MCF 10A (cell line): Measurements from ENCODE around the gene SPA17. TPM values are rescaled to one million over a fixed set of nuclear protein-coding genes. Genes with fewer than 3 reads are reported as not detected.

Experiments
- BruUV-seq: library from RNA; stranded (reverse); fragments of 400-500 nt; replicated peaks from 2 replicates; lab custom pipeline; 2021; lab: Mats Ljungman, UMichigan
- CTCF ChIA-PET: fragments of 300-600 bp; sonication (Branson Sonifier 250); formaldehyde crosslinking; extraction: SDS; loops from one replicate; lab custom pipeline; 2021; ENCODE audit warnings: antibody characterized with exemption, inconsistent platforms; lab: Yijun Ruan, JAX
- POLR2A ChIA-PET: fragments of 300-600, 350-650 bp; sonication (Branson Sonifier 250); formaldehyde crosslinking; extraction: SDS; loops from one replicate; lab custom pipeline; 2020; ENCODE audit warnings: antibody characterized with exemption, inconsistent platforms; lab: Yijun Ruan, JAX
- DNase-seq: peaks from one replicate; pipeline ENCODE4 v3.0.0-alpha.2; 2018; ENCODE audit not compliant: unreplicated experiment
- H3K27ac Mint-ChIP-seq: one replicate; pipeline ENCODE4 v1.8.0; 2022; ENCODE audit warnings: mild to moderate bottlenecking, low read depth, mixed read lengths; ENCODE audit not compliant: unreplicated experiment
- H3K27me3 Mint-ChIP-seq: one replicate; pipeline ENCODE4 v1.8.0; 2022; ENCODE audit warnings: mixed read lengths; ENCODE audit not compliant: insufficient read depth, unreplicated experiment
- H3K36me3 Mint-ChIP-seq: one replicate; pipeline ENCODE4 v1.8.0; 2022; ENCODE audit warnings: mild to moderate bottlenecking, moderate library complexity, mixed read lengths; ENCODE audit not compliant: insufficient read depth, unreplicated experiment
- H3K4me1 Mint-ChIP-seq: one replicate; pipeline ENCODE4 v1.8.0; 2022; ENCODE audit warnings: mixed read lengths; ENCODE audit not compliant: insufficient read depth, unreplicated experiment
- H3K4me3 Mint-ChIP-seq: one replicate; pipeline ENCODE4 v1.8.0; 2022; ENCODE audit warnings: mild to moderate bottlenecking, moderate library complexity, mixed read lengths; ENCODE audit not compliant: unreplicated experiment
- H3K9me3 Mint-ChIP-seq: one replicate; pipeline ENCODE4 v1.8.0; 2022; ENCODE audit warnings: mixed read lengths; ENCODE audit not compliant: unreplicated experiment
- CTCF ChIP-seq: fragments of 200-600 bp; IDR thresholded peaks from one replicate; pipeline ENCODE4 v1.8.0; 2022; ENCODE audit warnings: antibody characterized with exemption, mild to moderate bottlenecking; ENCODE audit not compliant: unreplicated experiment
- intact Hi-C: fragments of 100-400 bp; cut with micrococcal nuclease; formaldehyde crosslinking; loops from 2 replicates; pipeline ENCODE4 v1.14.1; 2022
- total RNA-seq: library from RNA; stranded (reverse); gene quantifications from 2 replicates; pipeline ENCODE4 v1.2.3, GENCODE V29; 2022

Gene SPA17
- total RNA-seq, 1 experiment from 2014 or later = 12.0 TPM

DNA sequence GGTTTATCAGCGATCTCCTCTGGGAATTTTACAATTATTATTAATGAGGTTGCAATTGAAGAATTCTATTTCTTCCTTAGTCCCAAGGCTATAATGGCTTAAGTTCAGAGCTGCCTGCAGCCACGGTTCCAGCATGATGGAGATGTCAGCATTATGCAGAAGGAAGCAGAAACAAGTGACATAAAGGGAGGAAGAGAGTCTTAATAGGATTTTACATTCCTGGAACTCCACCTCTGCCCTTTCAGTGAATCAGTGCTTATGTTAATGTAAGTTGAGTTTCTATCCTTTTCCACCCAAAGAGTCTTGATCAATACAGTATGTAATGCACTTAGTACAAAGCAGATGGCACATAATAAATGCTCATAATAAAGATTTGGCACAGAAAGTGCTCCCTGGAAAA lies 54.4 kb downstream of the SPA17 start:
- DNase-seq = no peak
- H3K27me3 Mint-ChIP-seq = peaks cover 15% of the 10 kb centered on the region
- H3K36me3 Mint-ChIP-seq = no peaks in the 10 kb centered on the region
- CTCF ChIA-PET = no interaction called here
- H3K27ac Mint-ChIP-seq = no peak overlapping the region
- no TSS peak for BruUV-seq
- no peak overlapping the region for H3K4me3 Mint-ChIP-seq
- intact Hi-C loops = no loop called here
- peaks cover 7% of the 10 kb centered on the region for H3K4me1 Mint-ChIP-seq
- POLR2A ChIA-PET = no interaction called here
- TF ChIP-seq CTCF = no peak
- no peaks in the 10 kb centered on the region for H3K9me3 Mint-ChIP-seq

GRCh38 chr11:124729571-124729970 lies 55.9 kb downstream of the SPA17 start:
- TF ChIP-seq CTCF = no peak
- H3K4me1 Mint-ChIP-seq = peaks cover 7% of the 10 kb centered on the region
- H3K36me3 Mint-ChIP-seq = no peaks in the 10 kb centered on the region
- H3K27ac Mint-ChIP-seq = no peak overlapping the region
- no peak for DNase-seq
- ChIA-PET POLR2A (interaction anchor here (0.6 kb wide), 1 partner anchor 11 kb away, joined by 3 read pairs; no protein-coding TSS in a partner anchor), CTCF (interaction anchor here (0.6 kb wide), 1 partner anchor 21 kb away, joined by 3 read pairs; no protein-coding TSS in a partner anchor)
- intact Hi-C loops = no loop called here
- H3K4me3 Mint-ChIP-seq = no peak overlapping the region
- BruUV-seq = no TSS peak
- no peaks in the 10 kb centered on the region for H3K9me3 Mint-ChIP-seq
- peaks cover 1% of the 10 kb centered on the region for H3K27me3 Mint-ChIP-seq

GRCh38 chr11:124732230-124732629 lies 58.5 kb downstream of the SPA17 start:
- Mint-ChIP-seq H3K27ac (no peak overlapping the region), H3K4me1 (no peaks in the 10 kb centered on the region), H3K9me3 (no peaks in the 10 kb centered on the region), H3K36me3 (no peaks in the 10 kb centered on the region), H3K27me3 (peaks cover 9% of the 10 kb centered on the region), H3K4me3 (no peak overlapping the region)
- ChIA-PET POLR2A (no interaction called here), CTCF (interaction anchor here (1.8 kb wide), 1 partner anchor 62 kb away, joined by 4 read pairs; no protein-coding TSS in a partner anchor)
- no peak for DNase-seq
- no peak for TF ChIP-seq CTCF
- BruUV-seq = no TSS peak
- intact Hi-C loops = no loop called here

DNA sequence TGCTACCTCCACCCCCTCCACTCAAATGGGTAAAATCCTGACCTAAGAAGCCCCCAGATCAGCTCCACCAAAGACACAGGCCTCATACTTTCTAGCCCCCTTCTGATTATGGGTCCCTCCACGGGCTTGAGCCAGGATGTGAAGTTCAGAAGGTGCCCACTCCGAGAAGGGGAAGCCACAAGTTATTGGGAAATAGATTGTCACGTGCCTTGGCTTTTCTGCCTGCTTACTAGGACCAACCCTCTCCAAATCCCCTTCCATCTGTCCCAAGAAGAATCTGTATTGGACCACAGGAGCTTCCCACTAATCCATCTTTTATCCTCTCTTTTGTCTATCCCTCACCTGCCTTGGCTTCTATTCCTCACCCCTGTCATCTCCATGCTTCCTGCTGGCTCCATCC lies 63.0 kb downstream of the SPA17 start:
- no TSS peak for BruUV-seq
- ChIA-PET CTCF (interaction anchor here (0.7 to 1.6 kb wide), 3 partner anchors 11 to 68 kb away, joined by 3 to 4 read pairs (median 4); no protein-coding TSS in a partner anchor), POLR2A (no interaction called here)
- Mint-ChIP-seq H3K4me1 (no peaks in the 10 kb centered on the region), H3K27me3 (peaks cover 11% of the 10 kb centered on the region), H3K9me3 (no peaks in the 10 kb centered on the region), H3K4me3 (no peak overlapping the region), H3K27ac (no peak overlapping the region), H3K36me3 (no peaks in the 10 kb centered on the region)
- no peak for DNase-seq
- intact Hi-C loops = no loop called here
- no peak for TF ChIP-seq CTCF
